PC-9 (cell line): ENCODE data around the gene SOX13.

Source experiments
- CTCF ChIP-seq: fragments of 200-600 bp; sonication (generic); conservative IDR thresholded peaks from 2 replicates; pipeline ENCODE4 v1.6.1; 2017; ENCODE audit warnings: mixed run types, antibody characterized with exemption, mild to moderate bottlenecking, moderate library complexity
- EZH2 ChIP-seq: fragments of 200-600 bp; sonication (generic); IDR thresholded peaks from 2 replicates; pipeline ENCODE4 v1.8.0; 2017; ENCODE audit warnings: antibody characterized with exemption, low read depth

GRCh38 chr1:204145033-204145504 is 72.2 kb downstream of the SOX13 start:
- TF ChIP-seq CTCF (no peak), EZH2 (no peak)
